ENCODE results near the gene CABP2. TPM values are rescaled to one million over a fixed set of nuclear protein-coding genes. Genes with fewer than 3 reads are reported as not detected.

The CABP2 gene
- total RNA-seq, 1 experiment from 2014 or later, result not detected

DNA sequence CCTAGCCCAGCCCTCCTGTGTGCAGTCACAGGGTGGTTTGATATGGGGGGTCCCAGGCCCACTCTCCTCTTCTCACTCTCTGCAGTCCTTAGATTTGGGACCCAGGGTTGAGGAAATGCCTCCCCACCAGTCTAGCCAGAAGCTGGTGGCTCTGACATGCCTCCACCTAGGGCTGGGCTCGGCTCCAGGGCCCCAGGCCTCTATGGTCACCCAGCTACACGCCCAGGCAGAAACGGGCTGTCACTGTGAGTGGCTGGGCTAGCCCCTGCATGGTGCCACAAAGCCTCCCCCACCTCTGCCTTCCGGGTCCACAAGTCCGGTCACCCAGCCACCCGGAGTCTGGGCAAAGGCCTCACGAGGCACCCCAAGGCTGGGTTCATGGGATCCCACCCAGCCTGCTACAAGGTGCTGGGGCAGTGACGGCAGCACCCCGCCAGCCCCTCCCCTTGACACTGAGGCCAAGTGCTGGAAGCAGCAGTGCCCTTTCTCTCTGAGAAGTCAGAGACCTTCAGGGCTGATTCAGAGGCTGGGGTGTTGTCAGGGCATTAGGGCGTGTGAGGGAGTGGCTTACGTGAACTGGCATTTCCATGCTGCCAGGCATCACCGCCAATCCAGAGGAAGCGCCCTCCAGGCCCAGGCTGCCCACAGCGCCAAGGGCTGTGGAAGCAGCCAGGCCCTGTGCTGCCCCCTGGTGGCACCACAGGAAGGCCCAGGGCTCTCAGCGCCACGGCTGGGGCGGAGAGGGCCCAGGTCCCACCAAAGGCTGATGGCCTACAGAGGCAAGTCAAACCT lies 17.4 kb downstream of the CABP2 start:
- no peaks in the 10 kb centered on the region for H3K9me3 ChIP-seq (ENCODE audit: low read length)
- BruUV-seq (replicated peaks), result no TSS peak
- no peaks in the 10 kb centered on the region for H3F3A ChIP-seq (ENCODE audit: low read length, unreplicated experiment)
- H3K79me2 ChIP-seq (ENCODE audit: low read length), result peaks cover 31% of the 10 kb centered on the region
- peak overlapping the region; percentile 68 for H2AFZ ChIP-seq (ENCODE audit: low read length)
- H3K27ac ChIP-seq (ENCODE audit: low read length), result peak overlapping the region; percentile 95
- peak; percentile 99 for DNase-seq
- peak; percentile 57 for ATAC-seq
- H3K36me3 ChIP-seq (ENCODE audit: low read depth, low read length), result no peaks in the 10 kb centered on the region
- POLR2A ChIA-PET (ENCODE audit: unreplicated experiment), result no interaction called here
- no peaks in the 10 kb centered on the region for H3K9me2 ChIP-seq (replicated peaks; ENCODE audit: low read length)
- peak overlapping the region; percentile 96 for H3K4me3 ChIP-seq (ENCODE audit: low read length)
- peak overlapping the region; percentile 95 for H3K4me2 ChIP-seq (ENCODE audit: low read length)
- no peaks in the 10 kb centered on the region for H3K27me3 ChIP-seq (ENCODE audit: low read length)
- H3K9ac ChIP-seq (ENCODE audit: low read length), result peak overlapping the region; percentile 72
- CTCF ChIA-PET, result interaction anchor here (0.5 to 0.6 kb wide), 2 partner anchors 104 to 149 kb away, joined by 5 to 10 read pairs; partner anchors contain the start of gene PPP1CA
- H3K4me1 ChIP-seq (ENCODE audit: insufficient read depth, low read length), result peaks cover 33% of the 10 kb centered on the region
- intact Hi-C loops (cut with micrococcal nuclease), result loop anchor here (1.0 to 5.0 kb wide), 5 partner anchors 23 to 115 kb away; partner anchors contain the start of genes AIP, CORO1B, RAD9A and RPS6KB2
- peaks cover 4% of the 10 kb centered on the region; the same call in 1 of the 2 replicates for H4K20me1 ChIP-seq (ENCODE audit: low read length)
- TF ChIP-seq EZH2phosphoT487 (IDR thresholded peaks at IDR 0.05; ENCODE audit: borderline replicate concordance, low read length), result no peak
- TF ChIP-seq, protein P1, sequence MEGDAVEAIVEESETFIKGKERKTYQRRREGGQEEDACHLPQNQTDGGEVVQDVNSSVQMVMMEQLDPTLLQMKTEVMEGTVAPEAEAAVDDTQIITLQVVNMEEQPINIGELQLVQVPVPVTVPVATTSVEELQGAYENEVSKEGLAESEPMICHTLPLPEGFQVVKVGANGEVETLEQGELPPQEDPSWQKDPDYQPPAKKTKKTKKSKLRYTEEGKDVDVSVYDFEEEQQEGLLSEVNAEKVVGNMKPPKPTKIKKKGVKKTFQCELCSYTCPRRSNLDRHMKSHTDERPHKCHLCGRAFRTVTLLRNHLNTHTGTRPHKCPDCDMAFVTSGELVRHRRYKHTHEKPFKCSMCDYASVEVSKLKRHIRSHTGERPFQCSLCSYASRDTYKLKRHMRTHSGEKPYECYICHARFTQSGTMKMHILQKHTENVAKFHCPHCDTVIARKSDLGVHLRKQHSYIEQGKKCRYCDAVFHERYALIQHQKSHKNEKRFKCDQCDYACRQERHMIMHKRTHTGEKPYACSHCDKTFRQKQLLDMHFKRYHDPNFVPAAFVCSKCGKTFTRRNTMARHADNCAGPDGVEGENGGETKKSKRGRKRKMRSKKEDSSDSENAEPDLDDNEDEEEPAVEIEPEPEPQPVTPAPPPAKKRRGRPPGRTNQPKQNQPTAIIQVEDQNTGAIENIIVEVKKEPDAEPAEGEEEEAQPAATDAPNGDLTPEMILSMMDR (conservative IDR thresholded peaks at IDR 0.05; ENCODE audit: low read depth, low read length), result peak; percentile 97

DNA sequence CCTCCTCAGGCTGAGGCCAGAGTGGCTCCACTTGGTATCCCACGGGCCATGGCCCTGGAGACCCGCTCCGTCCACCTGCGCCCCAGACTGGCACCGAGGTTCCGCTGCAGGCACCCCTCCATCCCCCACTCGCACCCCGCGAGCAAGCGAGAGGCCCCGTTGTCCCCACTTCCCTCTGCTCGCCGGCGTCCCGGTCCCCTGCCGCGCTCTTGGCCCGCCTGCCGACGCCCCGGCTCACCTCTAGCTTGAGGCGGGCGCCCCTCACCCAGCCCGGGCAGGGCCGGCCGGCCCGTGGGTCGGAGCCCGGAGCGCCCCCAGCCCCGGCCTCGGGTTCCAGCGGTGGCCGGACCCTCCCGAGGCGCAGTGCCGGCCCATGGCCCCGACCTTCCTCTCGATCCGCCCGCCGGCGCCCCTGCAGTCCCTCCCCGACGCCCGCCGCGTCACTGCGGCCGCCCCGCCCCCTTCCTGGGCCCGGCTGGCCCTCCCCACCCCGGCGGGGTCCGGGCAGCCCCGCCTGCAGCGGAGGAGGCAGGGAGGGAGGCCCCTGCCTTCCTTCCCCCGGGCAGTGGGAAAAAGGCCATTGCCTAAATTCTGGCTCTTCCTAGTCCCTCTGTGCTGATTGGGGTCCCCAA lies 18.2 kb downstream of the CABP2 start, which contains the start of gene PITPNM1:
TSS of gene PITPNM1 (minus strand) at position 414 of the 632 bp plus-strand sequence. CDS start 1,183 bp downstream, outside the sequence.
- ATAC-seq (peak; percentile 6), DNase-seq (peak; percentile 84)
- no peaks in the 10 kb centered on the region for H3K36me3 ChIP-seq (ENCODE audit: low read depth, low read length)
- H3F3A ChIP-seq (ENCODE audit: low read length, unreplicated experiment), result no peaks in the 10 kb centered on the region
- intact Hi-C loops (cut with micrococcal nuclease), result loop anchor here (2.0 to 5.0 kb wide), 2 partner anchors 22 to 78 kb away; partner anchors contain the start of genes AIP and RPS6KB2
- no TSS peak for BruUV-seq (replicated peaks)
- peaks cover 4% of the 10 kb centered on the region; the same call in 1 of the 2 replicates for H4K20me1 ChIP-seq (ENCODE audit: low read length)
- peak within 1 kb of the TSS; percentile 72 for H3K9ac ChIP-seq (ENCODE audit: low read length)
- H3K4me2 ChIP-seq (ENCODE audit: low read length), result peak within 1 kb of the TSS; percentile 95
- peaks cover 33% of the 10 kb centered on the region for H3K4me1 ChIP-seq (ENCODE audit: insufficient read depth, low read length)
- H3K4me3 ChIP-seq (ENCODE audit: low read length), result peak within 1 kb of the TSS; percentile 96
- no peaks in the 10 kb centered on the region for H3K9me2 ChIP-seq (replicated peaks; ENCODE audit: low read length)
- peak within 1 kb of the TSS; percentile 95 for H3K27ac ChIP-seq (ENCODE audit: low read length)
- ChIA-PET POLR2A (ENCODE audit: unreplicated experiment) (no interaction called here), CTCF (interaction anchor here (0.5 to 0.6 kb wide), 2 partner anchors 104 to 148 kb away, joined by 5 to 10 read pairs; partner anchors contain the start of gene PPP1CA)
- TF ChIP-seq EZH2 (IDR thresholded peaks at IDR 0.05; ENCODE audit: low read length, unreplicated experiment) (no peak), EZH2phosphoT487 (IDR thresholded peaks at IDR 0.05; ENCODE audit: borderline replicate concordance, low read length) (no peak)
- TF ChIP-seq, protein P1 (conservative IDR thresholded peaks at IDR 0.05; ENCODE audit: low read depth, low read length), result no peak
- peak within 1 kb of the TSS; percentile 68 for H2AFZ ChIP-seq (ENCODE audit: low read length)
- H3K9me3 ChIP-seq (ENCODE audit: low read length), result no peaks in the 10 kb centered on the region
- H3K27me3 ChIP-seq (ENCODE audit: low read length), result no peaks in the 10 kb centered on the region
- H3K79me2 ChIP-seq (ENCODE audit: low read length), result peaks cover 31% of the 10 kb centered on the region

Data from PC-3 (cell line).